Measurements from ENCODE around the gene EML4.

DNA sequence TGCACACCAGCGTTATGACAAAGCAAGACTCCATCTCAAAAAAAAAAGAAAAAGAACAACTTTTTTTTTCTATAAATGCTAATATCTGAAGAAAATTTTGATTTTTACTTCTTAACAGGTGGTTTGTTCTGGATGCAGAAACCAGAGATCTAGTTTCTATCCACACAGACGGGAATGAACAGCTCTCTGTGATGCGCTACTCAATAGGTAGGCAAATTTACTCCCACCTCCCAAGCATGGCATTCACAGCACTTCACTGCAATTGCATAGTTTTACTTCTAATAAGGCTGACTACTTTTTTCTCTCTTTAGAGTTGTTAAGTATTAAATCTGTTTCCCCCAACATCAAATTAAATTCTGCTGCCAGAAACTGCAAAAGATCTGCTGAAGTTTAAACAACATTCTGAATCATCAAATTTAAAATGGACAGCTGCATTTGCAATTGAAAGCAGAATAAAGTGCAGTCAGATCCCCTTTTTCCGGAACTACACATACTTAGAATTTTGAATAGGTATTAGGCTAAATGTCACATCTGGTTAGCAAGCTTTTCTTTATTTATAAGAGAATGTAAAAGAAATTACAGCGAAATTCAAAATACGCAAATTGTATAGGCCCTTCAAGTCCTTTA, 146.8 kb downstream of the EML4 start:
- TF ChIP-seq, protein P1, sequence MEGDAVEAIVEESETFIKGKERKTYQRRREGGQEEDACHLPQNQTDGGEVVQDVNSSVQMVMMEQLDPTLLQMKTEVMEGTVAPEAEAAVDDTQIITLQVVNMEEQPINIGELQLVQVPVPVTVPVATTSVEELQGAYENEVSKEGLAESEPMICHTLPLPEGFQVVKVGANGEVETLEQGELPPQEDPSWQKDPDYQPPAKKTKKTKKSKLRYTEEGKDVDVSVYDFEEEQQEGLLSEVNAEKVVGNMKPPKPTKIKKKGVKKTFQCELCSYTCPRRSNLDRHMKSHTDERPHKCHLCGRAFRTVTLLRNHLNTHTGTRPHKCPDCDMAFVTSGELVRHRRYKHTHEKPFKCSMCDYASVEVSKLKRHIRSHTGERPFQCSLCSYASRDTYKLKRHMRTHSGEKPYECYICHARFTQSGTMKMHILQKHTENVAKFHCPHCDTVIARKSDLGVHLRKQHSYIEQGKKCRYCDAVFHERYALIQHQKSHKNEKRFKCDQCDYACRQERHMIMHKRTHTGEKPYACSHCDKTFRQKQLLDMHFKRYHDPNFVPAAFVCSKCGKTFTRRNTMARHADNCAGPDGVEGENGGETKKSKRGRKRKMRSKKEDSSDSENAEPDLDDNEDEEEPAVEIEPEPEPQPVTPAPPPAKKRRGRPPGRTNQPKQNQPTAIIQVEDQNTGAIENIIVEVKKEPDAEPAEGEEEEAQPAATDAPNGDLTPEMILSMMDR (conservative IDR thresholded peaks at IDR 0.05; ENCODE audit: low read depth, low read length), result no peak
- no peak for TF ChIP-seq EZH2 (IDR thresholded peaks at IDR 0.05; ENCODE audit: borderline replicate concordance, low read depth, low read length, poor library complexity, severe bottlenecking)

All from A673 (cell line).